Smooth muscle cell (in vitro differentiated cells): Measurements from ENCODE around the gene RARB. TPM values are rescaled to one million over a fixed set of nuclear protein-coding genes. Genes with fewer than 3 reads are reported as not detected.

ENCODE experiments used
- DNase-seq: peaks from one replicate; lab custom pipeline; 2025; ENCODE audit not compliant: unreplicated experiment; lab: John Stamatoyannopoulos, UW
- H2AFZ ChIP-seq: fragments of 200-600 bp; sonication (generic); 2 replicates; pipeline ENCODE4 v1.6.0; 2016; ENCODE audit warnings: antibody characterized with exemption, low read depth, mild to moderate bottlenecking
- H3F3A ChIP-seq: fragments of 200-600 bp; sonication (generic); 2 replicates; pipeline ENCODE4 v1.6.0; 2017; ENCODE audit warnings: antibody characterized with exemption, low read depth
- H3K27ac ChIP-seq: fragments of 200-600 bp; sonication (generic); 2 replicates; pipeline ENCODE4 v1.5.1; 2016; ENCODE audit warnings: low read depth, mild to moderate bottlenecking
- H3K27me3 ChIP-seq: fragments of 200-600 bp; sonication (generic); 2 replicates; pipeline ENCODE4 v1.6.1; 2016; ENCODE audit warnings: low read depth, mild to moderate bottlenecking
- H3K36me3 ChIP-seq: fragments of 200-600 bp; sonication (generic); 2 replicates; pipeline ENCODE4 v1.5.1; 2016; ENCODE audit warnings: low read depth
- H3K4me1 ChIP-seq: fragments of 200-600 bp; sonication (generic); 2 replicates; pipeline ENCODE4 v1.5.1; 2016; ENCODE audit warnings: low read depth
- H3K4me2 ChIP-seq: fragments of 200-600 bp; sonication (generic); 2 replicates; pipeline ENCODE4 v1.6.0; 2016; ENCODE audit warnings: mild to moderate bottlenecking
- H3K4me3 ChIP-seq: fragments of 200-600 bp; sonication (generic); 2 replicates; pipeline ENCODE4 v1.5.1; 2016; ENCODE audit warnings: mild to moderate bottlenecking
- H3K79me2 ChIP-seq: fragments of 200-600 bp; sonication (generic); 2 replicates; pipeline ENCODE4 v1.6.0; 2016; ENCODE audit warnings: low read depth, mild to moderate bottlenecking
- H3K9ac ChIP-seq: fragments of 200-600 bp; sonication (generic); 2 replicates; pipeline ENCODE4 v1.6.0; 2016; ENCODE audit warnings: low read depth
- H3K9me3 ChIP-seq: fragments of 200-600 bp; sonication (generic); replicated peaks from 2 replicates; pipeline ENCODE4 v1.5.1; 2016; ENCODE audit warnings: low read depth
- H4K20me1 ChIP-seq: fragments of 200-600 bp; sonication (generic); 2 replicates; pipeline ENCODE4 v1.6.0; 2016; ENCODE audit warnings: low read depth
- WGBS: methylation state at CpG from one replicate; pipeline ENCODE4 v1.1.7; 2016; ENCODE audit warnings: low lambda C conversion rate; 5-methylcytosine and 5-hydroxymethylcytosine counted together
- polyA plus RNA-seq: library from polyadenylated mRNA; unstranded; fragments of >200 nt; fragmentation: Nextera tagmentation; extraction: Ambion mirVana; gene quantifications from 2 replicates; pipeline ENCODE4 v1.2.1, GENCODE V29; 2016
- total RNA-seq: library from RNA; depleted of rRNA; stranded (reverse); fragments of >200 nt; gene quantifications from 2 replicates; pipeline ENCODE4 v1.2.3, GENCODE V29; 2014
- TF ChIP-seq, protein P1 (sequence below): fragments of 200-600 bp; sonication (generic); IDR thresholded peaks from 2 replicates; pipeline ENCODE4 v1.5.1; 2017; ENCODE audit warnings: borderline replicate concordance, mild to moderate bottlenecking, antibody characterized with exemption; ENCODE audit not compliant: insufficient read depth, poor library complexity, severe bottlenecking

RARB gene
- total and polyA plus RNA-seq, 2 experiments from 2014 or later = 88.1 to 106 TPM

DNA sequence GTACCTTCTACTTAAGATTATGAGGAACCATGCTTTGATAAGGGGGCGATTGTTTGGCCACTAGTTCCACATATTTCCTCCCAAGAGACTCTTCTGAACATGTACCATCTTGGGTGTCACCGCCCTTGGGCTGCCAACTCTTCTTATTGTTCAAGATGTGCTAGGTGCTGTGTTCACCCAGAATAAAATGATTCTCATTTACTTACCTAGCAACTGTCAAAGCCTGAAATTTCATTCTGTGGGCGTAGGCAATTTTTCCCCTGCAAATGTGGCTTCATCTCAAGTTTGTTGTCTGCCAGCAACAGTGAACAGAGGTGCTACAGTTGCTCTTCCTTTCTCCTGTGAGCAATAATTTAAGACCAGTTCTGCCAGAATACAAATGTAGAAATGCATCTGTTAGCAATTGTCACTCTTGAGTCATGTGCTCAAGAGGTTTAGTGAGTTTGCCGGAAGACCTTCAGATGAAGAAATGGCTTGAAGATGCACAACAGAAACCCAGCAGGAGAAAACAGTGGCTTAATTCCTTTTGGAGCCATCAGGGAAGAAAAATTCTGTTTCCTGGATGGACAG lies 41.3 kb upstream of the RARB start:
- Histone ChIP-seq H3K36me3 (no peaks in the 10 kb centered on the region), H3K4me1 (peaks cover 5% of the 10 kb centered on the region), H3F3A (no peaks in the 10 kb centered on the region), H3K4me3 (no peak overlapping the region), H3K9ac (no peak overlapping the region), H4K20me1 (no peaks in the 10 kb centered on the region), H3K27ac (no peak overlapping the region), H3K9me3 (no peaks in the 10 kb centered on the region), H3K79me2 (no peaks in the 10 kb centered on the region), H3K27me3 (no peaks in the 10 kb centered on the region), H2AFZ (no peak overlapping the region), H3K4me2 (peak overlapping the region; percentile 62)
- DNase-seq = no peak
- WGBS = 83% methylated on average over 4 of the region's 4 CpGs
- TF ChIP-seq, protein P1, sequence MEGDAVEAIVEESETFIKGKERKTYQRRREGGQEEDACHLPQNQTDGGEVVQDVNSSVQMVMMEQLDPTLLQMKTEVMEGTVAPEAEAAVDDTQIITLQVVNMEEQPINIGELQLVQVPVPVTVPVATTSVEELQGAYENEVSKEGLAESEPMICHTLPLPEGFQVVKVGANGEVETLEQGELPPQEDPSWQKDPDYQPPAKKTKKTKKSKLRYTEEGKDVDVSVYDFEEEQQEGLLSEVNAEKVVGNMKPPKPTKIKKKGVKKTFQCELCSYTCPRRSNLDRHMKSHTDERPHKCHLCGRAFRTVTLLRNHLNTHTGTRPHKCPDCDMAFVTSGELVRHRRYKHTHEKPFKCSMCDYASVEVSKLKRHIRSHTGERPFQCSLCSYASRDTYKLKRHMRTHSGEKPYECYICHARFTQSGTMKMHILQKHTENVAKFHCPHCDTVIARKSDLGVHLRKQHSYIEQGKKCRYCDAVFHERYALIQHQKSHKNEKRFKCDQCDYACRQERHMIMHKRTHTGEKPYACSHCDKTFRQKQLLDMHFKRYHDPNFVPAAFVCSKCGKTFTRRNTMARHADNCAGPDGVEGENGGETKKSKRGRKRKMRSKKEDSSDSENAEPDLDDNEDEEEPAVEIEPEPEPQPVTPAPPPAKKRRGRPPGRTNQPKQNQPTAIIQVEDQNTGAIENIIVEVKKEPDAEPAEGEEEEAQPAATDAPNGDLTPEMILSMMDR = no peak

DNA sequence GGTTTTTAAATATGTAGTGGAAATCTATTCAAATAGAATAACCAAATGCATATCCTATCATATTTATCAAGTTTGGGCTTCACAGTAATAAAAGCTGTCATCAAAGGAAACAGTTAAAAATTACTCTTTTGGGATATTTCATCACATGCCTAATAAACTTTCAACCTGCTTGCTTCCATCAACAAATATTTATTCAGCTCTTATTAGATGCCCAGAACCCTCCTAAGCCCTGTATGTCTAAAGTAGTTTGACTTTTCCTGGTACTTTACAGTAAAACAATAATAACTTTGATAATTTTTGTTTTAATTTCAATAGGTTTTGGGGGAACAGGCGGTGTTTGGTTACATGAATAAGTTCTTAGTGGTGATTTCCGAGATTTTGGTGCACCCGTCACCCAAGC lies 37.5 kb upstream of the RARB start:
- H3K9ac ChIP-seq = no peak overlapping the region
- H3K4me2 ChIP-seq = no peak overlapping the region
- no peaks in the 10 kb centered on the region for H3F3A ChIP-seq
- H3K27me3 ChIP-seq = no peaks in the 10 kb centered on the region
- no peak for DNase-seq
- no peak overlapping the region for H3K27ac ChIP-seq
- H3K9me3 ChIP-seq = no peaks in the 10 kb centered on the region
- no peak overlapping the region for H2AFZ ChIP-seq
- H3K36me3 ChIP-seq = no peaks in the 10 kb centered on the region
- H3K79me2 ChIP-seq = no peaks in the 10 kb centered on the region
- peaks cover 5% of the 10 kb centered on the region for H3K4me1 ChIP-seq
- no peaks in the 10 kb centered on the region for H4K20me1 ChIP-seq
- WGBS = 94% methylated on average over 3 of the region's 3 CpGs
- H3K4me3 ChIP-seq = no peak overlapping the region
- TF ChIP-seq, protein P1 = no peak

DNA sequence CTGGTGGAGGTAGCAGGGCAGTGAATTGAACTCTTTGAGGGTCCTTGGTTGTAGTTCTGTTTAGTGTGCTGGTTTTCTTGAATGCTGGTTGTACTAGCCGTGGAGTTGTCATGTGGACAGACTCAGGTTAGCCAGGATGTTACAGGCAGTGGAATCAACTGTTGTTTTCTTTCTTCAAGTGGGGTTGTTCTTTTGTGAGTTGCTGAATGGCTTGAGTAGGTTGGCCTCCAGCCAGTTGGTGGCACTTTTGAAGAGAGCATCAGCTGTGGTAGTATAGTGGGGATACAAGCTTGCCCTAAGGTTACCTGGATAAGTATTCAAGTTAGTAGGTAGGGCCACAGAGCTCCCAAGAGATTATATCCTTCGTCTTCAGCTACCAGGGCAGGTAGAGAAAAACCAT lies 31.8 kb upstream of the RARB start:
- Histone ChIP-seq H3K36me3 (no peaks in the 10 kb centered on the region), H4K20me1 (no peaks in the 10 kb centered on the region), H3K4me2 (no peak overlapping the region), H3K4me1 (no peaks in the 10 kb centered on the region), H3K4me3 (no peak overlapping the region), H3K9ac (no peak overlapping the region), H3F3A (no peaks in the 10 kb centered on the region), H3K9me3 (no peaks in the 10 kb centered on the region), H3K27ac (no peak overlapping the region), H3K79me2 (no peaks in the 10 kb centered on the region), H3K27me3 (no peaks in the 10 kb centered on the region), H2AFZ (no peak overlapping the region)
- TF ChIP-seq, protein P1 = no peak
- 96% methylated on average over 2 of the region's 2 CpGs for WGBS
- DNase-seq = no peak

DNA sequence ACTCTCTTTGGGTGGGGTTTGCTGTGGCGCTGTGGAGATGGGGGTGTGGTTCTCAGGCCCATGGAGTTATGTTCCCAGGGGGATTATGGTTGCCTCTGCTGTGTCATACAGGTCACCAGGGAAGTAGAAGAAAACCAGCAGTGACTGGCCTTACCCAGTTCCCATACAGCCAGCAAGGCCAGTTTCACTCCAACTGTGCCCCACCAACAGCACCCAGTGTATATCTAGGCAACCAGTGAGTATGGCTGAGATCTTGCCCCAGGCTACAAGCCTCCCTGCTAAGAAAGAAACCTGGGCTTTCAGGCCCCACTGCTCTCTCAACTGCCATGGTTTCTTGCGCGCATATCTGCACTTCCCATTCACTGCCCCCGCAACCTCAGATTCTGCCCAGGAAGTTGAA lies 31.4 kb upstream of the RARB start:
- no peaks in the 10 kb centered on the region for H3K4me1 ChIP-seq
- no peak overlapping the region for H3K4me2 ChIP-seq
- TF ChIP-seq, protein P1 = no peak
- no peak overlapping the region for H3K9ac ChIP-seq
- no peaks in the 10 kb centered on the region for H3F3A ChIP-seq
- 92% methylated on average over 4 of the region's 4 CpGs for WGBS
- no peak for DNase-seq
- H3K79me2 ChIP-seq = no peaks in the 10 kb centered on the region
- peak overlapping the region; percentile 33 for H3K27ac ChIP-seq
- no peaks in the 10 kb centered on the region for H3K27me3 ChIP-seq
- H3K36me3 ChIP-seq = no peaks in the 10 kb centered on the region
- H3K4me3 ChIP-seq = no peak overlapping the region
- no peaks in the 10 kb centered on the region for H3K9me3 ChIP-seq
- H4K20me1 ChIP-seq = no peaks in the 10 kb centered on the region
- no peak overlapping the region for H2AFZ ChIP-seq
